Thoracic aorta (tissue), 2 donors: ENCODE measurements around the gene SHCBP1L. TPM values are rescaled to one million over a fixed set of nuclear protein-coding genes. Genes with fewer than 3 reads are reported as not detected.

ENCODE experiments used
- ATAC-seq: fragments of 150-250 bp; one replicate; pipeline ENCODE4 v1.8.0; 2017; ENCODE audit warnings: low read depth; ENCODE audit not compliant: insufficient number of reproducible peaks, low FRiP score
- DNase-seq: peaks from one replicate; pipeline ENCODE4 v3.0.0-alpha.2; 2020; ENCODE audit warnings: low spot score
- H3K27ac ChIP-seq, 2 donors: fragments of 200-600 bp; sonication (generic); 1 replicate in 1 of 2; 2 replicates in 1 of 2; pipeline ENCODE4 v1.5.1; 2016; ENCODE audit warnings: mild to moderate bottlenecking in 2 of 2, moderate library complexity in 2 of 2
- H3K27me3 ChIP-seq: fragments of 200-600 bp; sonication (generic); replicated peaks from 2 replicates; pipeline ENCODE4 v1.6.0; 2016; ENCODE audit warnings: mild to moderate bottlenecking; ENCODE audit not compliant: insufficient read depth
- H3K36me3 ChIP-seq: fragments of 200-600 bp; sonication (generic); one replicate; pipeline ENCODE4 v1.5.1; 2016
- H3K4me1 ChIP-seq, 2 donors: fragments of 200-600 bp; sonication (generic); 1 replicate in 1 of 2; 2 replicates in 1 of 2; pipeline versions ENCODE4 v1.5.1 to v1.6.0; 2016; ENCODE audit warnings: low read depth in 2 of 2, mild to moderate bottlenecking in 1 of 2; ENCODE audit not compliant: control insufficient read depth in 1 of 2
- H3K4me3 ChIP-seq: fragments of 200-600 bp; sonication (generic); 2 replicates; pipeline ENCODE4 v1.5.1; 2016; ENCODE audit warnings: mild to moderate bottlenecking
- H3K9me3 ChIP-seq: fragments of 200-600 bp; sonication (generic); 2 replicates; pipeline ENCODE4 v1.5.1; 2016
- CTCF ChIP-seq: fragments of 200-600 bp; sonication (generic); IDR thresholded peaks from one replicate; pipeline ENCODE4 v1.5.1; 2019; ENCODE audit warnings: antibody characterized with exemption
- total RNA-seq, 2 donors: library from RNA; depleted of rRNA; stranded (reverse); fragments of >200 nt; gene quantifications; one replicate each; pipeline versions ENCODE4 v1.1.0 to v1.2.3, GENCODE V29; 2016

The SHCBP1L gene
- total RNA-seq, 2 donors from 2014 or later, result not detected

- no peak for TF ChIP-seq CTCF
- ATAC-seq (no peak), DNase-seq (no peak)
- Histone ChIP-seq H3K4me1 (peaks cover 0 to 10% of the 10 kb centered on the region in 2 donors), H3K27ac (no peak overlapping the region), H3K4me3 (no peak overlapping the region), H3K36me3 (peaks cover 79% of the 10 kb centered on the region), H3K9me3 (no peaks in the 10 kb centered on the region), H3K27me3 (no peaks in the 10 kb centered on the region)
Measured at GRCh38 chr1:182857212-182857611, 95.8 kb downstream of the SHCBP1L start.

- H3K9me3 ChIP-seq, result no peaks in the 10 kb centered on the region
- peaks cover 0 to 10% of the 10 kb centered on the region in 2 donors for H3K4me1 ChIP-seq
- ATAC-seq (no peak), DNase-seq (no peak)
- H3K27ac ChIP-seq, result no peak overlapping the region
- peaks cover 83% of the 10 kb centered on the region for H3K36me3 ChIP-seq
- H3K4me3 ChIP-seq, result no peak overlapping the region
- no peak for TF ChIP-seq CTCF
- no peaks in the 10 kb centered on the region for H3K27me3 ChIP-seq
Measured at GRCh38 chr1:182855911-182856310, 97.1 kb downstream of the SHCBP1L start.

DNA sequence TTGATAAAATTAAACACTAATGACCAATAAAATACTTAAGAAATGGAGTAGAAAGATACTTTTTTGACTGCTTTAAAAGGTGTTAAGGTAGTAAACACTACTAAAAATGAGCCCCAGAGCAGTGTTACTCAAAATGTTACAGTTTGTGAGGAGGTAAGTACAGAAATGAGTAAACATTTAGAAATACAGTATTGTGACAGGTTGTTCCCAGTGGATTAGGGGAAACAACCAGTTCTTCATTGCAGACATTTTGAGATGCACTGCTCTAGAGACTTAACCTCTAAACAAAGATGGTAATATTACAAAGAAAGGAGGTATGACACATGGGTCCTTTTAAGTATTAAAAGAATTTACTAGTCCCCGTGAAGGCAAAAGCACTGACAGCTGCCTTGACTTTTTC, 101.1 kb downstream of the SHCBP1L start:
- Histone ChIP-seq H3K4me1 (peaks cover 0 to 10% of the 10 kb centered on the region in 2 donors), H3K27me3 (no peaks in the 10 kb centered on the region), H3K4me3 (no peak overlapping the region), H3K27ac (no peak overlapping the region), H3K9me3 (no peaks in the 10 kb centered on the region), H3K36me3 (peaks cover 70% of the 10 kb centered on the region)
- no peak for TF ChIP-seq CTCF
- no peak for ATAC-seq
- no peak for DNase-seq

- H3K27ac ChIP-seq, result no peak overlapping the region
- no peaks in the 10 kb centered on the region for H3K27me3 ChIP-seq
- no peak for DNase-seq
- no peaks in the 10 kb centered on the region for H3K9me3 ChIP-seq
- no peak overlapping the region for H3K4me3 ChIP-seq
- no peak for ATAC-seq
- no peak for TF ChIP-seq CTCF
- peaks cover 69% of the 10 kb centered on the region for H3K36me3 ChIP-seq
- H3K4me1 ChIP-seq, result peaks cover 0 to 4% of the 10 kb centered on the region in 2 donors
Measured at GRCh38 chr1:182850319-182850718, 102.6 kb downstream of the SHCBP1L start.

Other genes with a start within 250 kb of the SHCBP1L start
- 10 to 100 TPM; 10.3 to 30.7 TPM for gene NPL, start 163.4 kb downstream of the SHCBP1L start, total RNA-seq
- gene DHX9, start 113.8 kb downstream of the SHCBP1L start, total RNA-seq, result 10 to 100 TPM; 62.7 to 67.9 TPM
- gene LAMC1, start 70.3 kb upstream of the SHCBP1L start, total RNA-seq, result 100 to 1,000 TPM; 273 to 362 TPM
- 1 to 10 TPM in 1 of 2 donors, under 1 TPM in 1; 0.54 to 4.5 TPM for gene LAMC2, start 233.1 kb upstream of the SHCBP1L start, total RNA-seq